HFFc6 (cell line): ENCODE results near the gene ARHGAP9. TPM values are rescaled to one million over a fixed set of nuclear protein-coding genes. Genes with fewer than 3 reads are reported as not detected.

Source experiments
- DNase-seq: peaks from one replicate; pipeline ENCODE4 v3.0.0-alpha.2; 2018
- H3K27ac Mint-ChIP-seq: 2 replicates; pipeline ENCODE4 v1.8.0; 2020; ENCODE audit warnings: mild to moderate bottlenecking, mixed read lengths
- H3K27me3 Mint-ChIP-seq: 2 replicates; pipeline ENCODE4 v1.8.0; 2021; ENCODE audit warnings: mild to moderate bottlenecking, moderate library complexity, mixed read lengths; ENCODE audit not compliant: insufficient read depth
- H3K36me3 Mint-ChIP-seq: 2 replicates; pipeline ENCODE4 v1.8.0; 2021; ENCODE audit warnings: low read depth, mixed read lengths
- H3K4me1 Mint-ChIP-seq: 2 replicates; pipeline ENCODE4 v1.8.0; 2020; ENCODE audit warnings: low read depth, mixed read lengths
- H3K4me3 Mint-ChIP-seq: 2 replicates; pipeline ENCODE4 v1.8.0; 2020; ENCODE audit warnings: mild to moderate bottlenecking, moderate library complexity, mixed read lengths
- H3K9me3 Mint-ChIP-seq: 2 replicates; pipeline ENCODE4 v1.8.0; 2020; ENCODE audit warnings: mild to moderate bottlenecking, mixed read lengths
- total RNA-seq, 6 experiments: library from RNA; stranded (reverse); fragmentation: NEBNext Ultra II Directional; extraction: Animal tissue kit (Norgen Biotek cat#: 25700); gene quantifications; 2 replicates in 1 of 6; 3 replicates in 5 of 6; pipeline ENCODE4 v1.2.3, GENCODE V29; 2021
- TF ChIP-seq, protein P1 (sequence below): fragments of 200-600 bp; sonication (generic); IDR thresholded peaks from 2 replicates; pipeline ENCODE4 v1.5.0; 2021; ENCODE audit warnings: antibody characterized with exemption, mild to moderate bottlenecking

ARHGAP9 gene
- total RNA-seq, 6 experiments from 2014 or later: 0.11 to 0.85 (median 0.21) TPM; not detected in 1

DNA sequence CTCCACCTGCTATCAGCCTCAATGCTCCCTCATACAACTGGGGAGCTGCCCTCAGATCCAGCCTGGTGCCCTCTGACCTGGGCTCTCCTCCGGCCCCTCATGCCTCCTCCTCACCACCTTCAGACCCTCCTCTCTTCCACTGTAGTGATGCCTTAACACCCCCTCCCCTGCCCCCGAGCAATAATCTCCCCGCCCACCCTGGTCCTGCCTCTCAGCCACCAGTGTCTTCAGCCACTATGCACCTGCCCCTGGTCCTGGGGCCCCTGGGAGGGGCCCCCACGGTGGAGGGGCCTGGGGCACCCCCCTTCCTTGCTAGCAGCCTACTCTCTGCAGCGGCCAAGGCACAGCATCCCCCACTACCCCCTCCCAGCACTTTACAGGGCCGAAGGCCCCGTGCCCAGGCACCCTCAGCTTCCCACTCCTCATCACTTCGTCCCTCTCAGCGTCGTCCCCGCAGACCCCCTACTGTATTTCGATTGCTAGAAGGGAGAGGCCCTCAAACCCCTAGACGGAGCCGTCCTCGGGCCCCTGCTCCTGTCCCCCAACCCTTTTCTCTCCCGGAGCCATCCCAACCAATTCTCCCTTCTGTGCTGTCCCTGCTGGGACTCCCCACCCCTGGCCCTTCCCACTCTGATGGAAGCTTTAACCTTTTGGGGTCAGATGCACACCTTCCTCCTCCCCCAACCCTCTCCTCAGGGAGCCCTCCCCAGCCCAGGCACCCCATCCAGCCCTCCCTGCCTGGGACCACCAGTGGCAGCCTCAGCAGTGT, 46.1 kb upstream of the ARHGAP9 start:
- no peaks in the 10 kb centered on the region for H3K9me3 Mint-ChIP-seq
- peaks cover 35% of the 10 kb centered on the region for H3K4me1 Mint-ChIP-seq
- H3K27ac Mint-ChIP-seq: no peak overlapping the region
- H3K27me3 Mint-ChIP-seq: peaks cover 6% of the 10 kb centered on the region
- peaks cover 15% of the 10 kb centered on the region for H3K36me3 Mint-ChIP-seq
- no peak for DNase-seq
- TF ChIP-seq, protein P1, sequence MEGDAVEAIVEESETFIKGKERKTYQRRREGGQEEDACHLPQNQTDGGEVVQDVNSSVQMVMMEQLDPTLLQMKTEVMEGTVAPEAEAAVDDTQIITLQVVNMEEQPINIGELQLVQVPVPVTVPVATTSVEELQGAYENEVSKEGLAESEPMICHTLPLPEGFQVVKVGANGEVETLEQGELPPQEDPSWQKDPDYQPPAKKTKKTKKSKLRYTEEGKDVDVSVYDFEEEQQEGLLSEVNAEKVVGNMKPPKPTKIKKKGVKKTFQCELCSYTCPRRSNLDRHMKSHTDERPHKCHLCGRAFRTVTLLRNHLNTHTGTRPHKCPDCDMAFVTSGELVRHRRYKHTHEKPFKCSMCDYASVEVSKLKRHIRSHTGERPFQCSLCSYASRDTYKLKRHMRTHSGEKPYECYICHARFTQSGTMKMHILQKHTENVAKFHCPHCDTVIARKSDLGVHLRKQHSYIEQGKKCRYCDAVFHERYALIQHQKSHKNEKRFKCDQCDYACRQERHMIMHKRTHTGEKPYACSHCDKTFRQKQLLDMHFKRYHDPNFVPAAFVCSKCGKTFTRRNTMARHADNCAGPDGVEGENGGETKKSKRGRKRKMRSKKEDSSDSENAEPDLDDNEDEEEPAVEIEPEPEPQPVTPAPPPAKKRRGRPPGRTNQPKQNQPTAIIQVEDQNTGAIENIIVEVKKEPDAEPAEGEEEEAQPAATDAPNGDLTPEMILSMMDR: no peak
- H3K4me3 Mint-ChIP-seq: no peak overlapping the region; the same call in 1 of the 2 replicates

- peaks cover 35% of the 10 kb centered on the region for H3K4me1 Mint-ChIP-seq
- H3K9me3 Mint-ChIP-seq: no peaks in the 10 kb centered on the region
- no peak for DNase-seq
- TF ChIP-seq, protein P1: no peak
- peaks cover 9% of the 10 kb centered on the region for H3K27me3 Mint-ChIP-seq
- peak overlapping the region; percentile 96 for H3K4me3 Mint-ChIP-seq
- H3K27ac Mint-ChIP-seq: peak overlapping the region; percentile 85
- peaks cover 17% of the 10 kb centered on the region for H3K36me3 Mint-ChIP-seq
These were observed 45.3 kb upstream of the ARHGAP9 start for GRCh38 chr12:57524814-57525614.

GRCh38 chr12:57523706-57524614, 44.3 kb upstream of the ARHGAP9 start:
- Mint-ChIP-seq H3K9me3 (no peaks in the 10 kb centered on the region), H3K27ac (peak overlapping the region; percentile 85), H3K4me1 (peaks cover 41% of the 10 kb centered on the region), H3K4me3 (peak overlapping the region; percentile 96), H3K27me3 (peaks cover 11% of the 10 kb centered on the region), H3K36me3 (peaks cover 19% of the 10 kb centered on the region)
- TF ChIP-seq, protein P1: no peak
- no peak for DNase-seq

GRCh38 chr12:57522887-57523705, 43.4 kb upstream of the ARHGAP9 start:
- Mint-ChIP-seq H3K27me3 (peaks cover 11% of the 10 kb centered on the region), H3K36me3 (peaks cover 27% of the 10 kb centered on the region), H3K27ac (peak overlapping the region; percentile 85), H3K9me3 (no peaks in the 10 kb centered on the region), H3K4me1 (peaks cover 49% of the 10 kb centered on the region), H3K4me3 (peak overlapping the region; percentile 96)
- TF ChIP-seq, protein P1: no peak; the same call in 1 of the 2 replicates
- DNase-seq: peak; percentile 28
